K562 (cell line): ENCODE data around the gene IFITM2.
"Not testable (repeated sequence)": the region's sequence is repeated elsewhere in the genome, so short reads cannot be mapped to it uniquely, and the experiment has no call there.

Source experiments
- CEBPB ChIP-seq: fragments of 450-650 bp; IDR thresholded peaks from 2 replicates; pipeline ENCODE4 v1.6.1; 2016; ENCODE audit warnings: missing genetic modification characterization, missing compliant biosample characterization
- CREM ChIP-seq: IDR thresholded peaks from 2 replicates; pipeline ENCODE4 v1.6.1; 2014; ENCODE audit warnings: antibody characterized with exemption, low read depth
- HOXB6 ChIP-seq: fragments of 250-450 bp; sonication (Bioruptor Pico); IDR thresholded peaks from 2 replicates; pipeline ENCODE4 v1.5.1; 2022; ENCODE audit warnings: mild to moderate bottlenecking, borderline replicate concordance
- RAD21 ChIP-seq, 2 experiments: fragments of 250-450 bp in 1 of 2; fragments of 450-650 bp in 1 of 2; sonication (Bioruptor Pico) in 1 of 2; formaldehyde crosslinking in 1 of 2; IDR thresholded peaks in 1 of 2; conservative IDR thresholded peaks in 1 of 2; 2 replicates each; pipeline versions ENCODE4 v1.4.0 to v1.8.0; 2020 to 2022; ENCODE audit warnings: mild to moderate bottlenecking in 2 of 2, moderate library complexity in 1 of 2
- SAP30 ChIP-seq: fragments of 200-600 bp; sonication (generic); IDR thresholded peaks from 2 replicates; pipeline ENCODE4 v1.6.1; 2012; ENCODE audit warnings: borderline replicate concordance, low read depth, mild to moderate bottlenecking, moderate library complexity, low read length, control low read depth, inconsistent platforms; ENCODE audit not compliant: insufficient read depth, poor library complexity, severe bottlenecking
- STAT5B ChIP-seq: fragments of 250-450 bp; sonication (Bioruptor Pico); IDR thresholded peaks from 2 replicates; pipeline ENCODE4 v1.8.0; 2021; ENCODE audit warnings: mild to moderate bottlenecking, inconsistent platforms
- TEAD1 ChIP-seq, 2 experiments: fragments of 450-650 bp in 1 of 2; sonication (generic) in 1 of 2; formaldehyde crosslinking; IDR thresholded peaks; 2 replicates each; pipeline versions ENCODE4 v1.4.0 to v1.8.0; 2020 to 2022; ENCODE audit warnings: mild to moderate bottlenecking in 2 of 2, missing genetic modification reagents in 1 of 2
- TEAD2 ChIP-seq: fragments of 450-650 bp; IDR thresholded peaks from 2 replicates; pipeline ENCODE4 v1.6.1; 2016; ENCODE audit warnings: missing genetic modification characterization, control low read depth, missing compliant biosample characterization
- USF1 ChIP-seq: sonication (generic); formaldehyde crosslinking; IDR thresholded peaks from 2 replicates; pipeline ENCODE4 v1.9.0; 2022; ENCODE audit warnings: mild to moderate bottlenecking, missing genetic modification reagents
- ZBTB8A ChIP-seq: fragments of 450-650 bp; IDR thresholded peaks from 2 replicates; pipeline ENCODE4 v1.6.1; 2018; ENCODE audit warnings: mild to moderate bottlenecking, moderate library complexity; ENCODE audit not compliant: partially characterized antibody
- ZFP36 ChIP-seq: fragments of 150-350 bp; IDR thresholded peaks from 2 replicates; pipeline ENCODE4 v1.6.1; 2018; ENCODE audit warnings: low read length, low read depth; ENCODE audit not compliant: partially characterized antibody
- ZKSCAN8 ChIP-seq: fragments of 200-800 bp; sonication (Bioruptor generic); IDR thresholded peaks from 2 replicates; pipeline ENCODE4 v1.6.1; 2016; ENCODE audit warnings: missing genetic modification characterization, missing compliant biosample characterization

GRCh38 chr11:349270-349954 is 41.8 kb downstream of the IFITM2 start:
- TF ChIP-seq STAT5B; ZKSCAN8 (CRISPR knock-in tag); HOXB6; TEAD2; CEBPB (tag); SAP30; CREM; RAD21 (CRISPR knock-in tag; conservative IDR thresholded peaks at IDR 0.05 in 1 of 2, IDR thresholded peaks at IDR 0.05 in 1 of 2); ZFP36; ZBTB8A; TEAD1 (CRISPR knock-in tag; IDR thresholded peaks at IDR 0.05): not testable (repeated sequence)
- TF ChIP-seq USF1 (CRISPR knock-in tag) = peak; percentile 25; the same call in 1 of the 2 replicates
